GM20431 (cell line): Measurements from ENCODE around the gene SPAG17.

Experiments used
- in situ Hi-C: fragments of 300-500 bp; cut with MseI, MboI; formaldehyde crosslinking; loops from one replicate; pipeline ENCODE4 v1.15.0; 2020; ENCODE audit warnings: low sequenced_read_pairs; ENCODE audit not compliant: unreplicated experiment

Gene SPAG17

GRCh38 chr1:118012515-118013124 lies 172.4 kb downstream of the SPAG17 start:
- in situ Hi-C loops, result no loop called here

DNA sequence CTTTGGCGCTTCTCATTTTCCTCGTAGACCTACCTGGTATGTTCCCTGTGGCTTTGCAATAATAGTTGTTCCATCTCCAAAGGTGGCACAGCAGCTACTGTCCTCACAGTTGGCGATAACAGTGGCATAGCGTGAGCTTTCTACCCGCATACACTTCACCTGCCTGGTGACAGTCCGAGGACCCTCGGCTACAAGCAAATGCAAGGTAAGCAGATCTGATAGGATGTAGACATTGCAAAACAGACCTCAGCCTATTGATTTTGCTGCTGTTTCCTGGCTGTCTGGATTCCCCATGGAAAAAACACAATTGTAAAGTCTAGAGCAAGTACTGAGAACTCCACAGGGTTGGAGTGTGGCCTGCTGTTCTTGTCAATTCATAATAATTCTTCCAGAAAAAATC lies 177.0 kb downstream of the SPAG17 start:
- in situ Hi-C loops, result no loop called here

- in situ Hi-C loops, result no loop called here
These were observed 177.6 kb downstream of the SPAG17 start for GRCh38 chr1:118007391-118007790.

GRCh38 chr1:118004312-118004711 lies 180.7 kb downstream of the SPAG17 start:
- in situ Hi-C loops, result no loop called here

DNA sequence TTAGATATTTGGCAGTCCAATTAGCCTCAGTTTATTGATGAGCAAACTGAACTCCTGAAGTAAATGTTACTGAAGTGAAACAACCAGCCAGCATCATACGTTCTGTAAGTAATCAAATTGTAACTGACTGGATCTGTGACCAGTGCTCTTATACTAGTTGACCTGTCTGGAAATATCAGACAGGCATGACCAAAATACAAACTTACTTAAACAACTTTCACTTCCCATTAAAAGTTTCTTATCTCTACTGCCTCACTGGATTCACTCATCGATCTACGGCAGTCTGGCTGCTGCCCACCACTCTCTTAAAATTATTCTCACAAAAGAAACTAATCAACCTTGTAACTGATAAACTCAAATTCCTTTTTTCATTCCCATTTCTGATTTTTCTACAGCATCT lies 199.1 kb downstream of the SPAG17 start:
- in situ Hi-C loops, result no loop called here

- in situ Hi-C loops, result no loop called here
These were observed 199.8 kb downstream of the SPAG17 start for GRCh38 chr1:117985239-117985638.

- in situ Hi-C loops, result no loop called here
These were observed 203.4 kb downstream of the SPAG17 start for GRCh38 chr1:117981455-117982192.

- in situ Hi-C loops, result no loop called here
These were observed 208.6 kb downstream of the SPAG17 start for GRCh38 chr1:117976381-117976780.

DNA sequence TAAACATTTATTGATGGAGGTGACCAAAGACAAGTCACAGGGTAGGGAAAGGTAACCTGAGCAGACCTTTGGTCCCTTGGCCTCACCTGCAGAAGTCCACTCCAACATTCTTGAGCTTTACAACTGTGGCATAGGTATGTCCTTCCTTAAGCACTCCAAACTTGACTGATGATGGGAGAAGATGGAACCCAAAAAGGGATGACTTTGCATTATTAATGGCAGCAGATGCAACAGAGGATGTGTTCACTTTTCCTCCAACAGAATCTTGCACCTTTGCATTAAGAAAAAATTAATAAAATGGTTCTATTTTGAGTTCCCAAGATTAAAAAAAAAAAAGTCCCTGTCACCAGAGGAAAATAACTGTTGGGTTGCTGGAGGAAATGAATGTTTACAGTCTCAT lies 213.3 kb downstream of the SPAG17 start:
- in situ Hi-C loops, result no loop called here

GRCh38 chr1:117970252-117970651 lies 214.8 kb downstream of the SPAG17 start:
- in situ Hi-C loops, result no loop called here

- in situ Hi-C loops, result no loop called here
These were observed 217.1 kb downstream of the SPAG17 start for GRCh38 chr1:117967881-117968280.

- in situ Hi-C loops, result no loop called here
These were observed 217.6 kb downstream of the SPAG17 start for GRCh38 chr1:117967477-117967876.

- in situ Hi-C loops, result no loop called here
These were observed 220.6 kb downstream of the SPAG17 start for GRCh38 chr1:117964290-117965038.

DNA sequence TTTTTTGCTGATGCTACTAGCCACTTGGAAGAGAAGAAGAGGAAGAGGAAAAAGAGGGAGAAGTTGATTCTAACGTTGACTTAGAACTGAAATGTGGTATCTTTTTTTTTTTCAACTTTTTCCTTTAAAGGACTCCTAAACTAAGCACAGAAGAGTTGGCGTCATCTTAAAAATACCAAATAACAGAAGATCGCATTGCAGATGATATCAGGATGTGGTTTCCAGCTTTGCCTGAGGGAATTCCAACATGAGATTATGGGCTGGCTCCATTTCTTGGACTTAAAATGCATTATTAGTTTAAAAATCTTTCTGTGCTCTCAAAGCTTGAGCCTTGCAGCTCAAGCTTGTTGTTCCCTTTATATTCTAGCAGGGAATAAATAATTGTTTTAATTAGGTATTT lies 225.7 kb downstream of the SPAG17 start:
- in situ Hi-C loops, result no loop called here

- in situ Hi-C loops, result no loop called here
These were observed 232.6 kb downstream of the SPAG17 start for GRCh38 chr1:117952386-117952785.

- in situ Hi-C loops, result no loop called here
These were observed 242.7 kb downstream of the SPAG17 start for GRCh38 chr1:117942293-117942692.

DNA sequence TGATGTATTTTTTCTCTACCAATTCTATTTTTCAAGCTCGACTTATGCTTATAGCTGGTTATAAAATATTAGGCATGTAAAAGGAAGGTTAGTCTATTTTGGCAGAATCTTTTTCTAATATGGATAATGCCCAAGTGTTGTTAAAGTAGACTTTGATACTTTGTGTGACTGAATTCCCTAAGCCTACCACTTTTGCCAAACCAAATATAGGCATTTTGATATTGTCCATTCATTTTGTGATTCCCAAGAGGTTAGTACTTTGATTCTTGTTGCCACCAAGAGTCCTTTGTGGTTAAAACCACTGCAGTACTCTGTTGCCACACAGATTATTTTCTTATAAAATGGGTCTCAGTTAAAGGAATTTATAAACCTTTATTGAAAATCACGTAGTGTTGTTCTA lies 251.3 kb downstream of the SPAG17 start:
- in situ Hi-C loops, result no loop called here

GRCh38 chr1:117932576-117932975 lies 252.5 kb downstream of the SPAG17 start:
- in situ Hi-C loops, result no loop called here

- in situ Hi-C loops, result no loop called here
These were observed 254.5 kb downstream of the SPAG17 start for GRCh38 chr1:117930484-117930883.

DNA sequence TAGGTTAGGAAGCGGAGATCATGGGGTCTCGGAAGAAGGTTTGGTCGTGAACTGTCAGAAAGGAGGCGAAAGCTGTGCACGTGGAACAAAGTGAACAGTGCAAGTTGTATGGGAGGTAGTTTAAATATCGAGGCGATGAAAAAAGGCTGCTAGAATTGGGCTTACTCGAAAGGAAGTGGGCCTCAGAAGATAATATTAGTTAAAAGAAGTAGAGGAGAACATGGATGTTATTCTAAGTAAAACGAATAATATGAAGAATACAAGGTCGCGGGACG lies 254.9 kb downstream of the SPAG17 start:
- in situ Hi-C loops, result no loop called here

- in situ Hi-C loops, result no loop called here
These were observed 255.5 kb downstream of the SPAG17 start, which contains the start of the genes GDAP2 and WDR3 for GRCh38 chr1:117929343-117930172. GDAP2 (minus strand) TSS chr1:117929621; CDS start chr1:117920357, 9,264 bp downstream. WDR3 (plus strand) TSS chr1:117929739; CDS start chr1:117933320, 3,581 bp downstream.
